Measurements from ENCODE around the gene AP3B2. TPM values are rescaled to one million over a fixed set of nuclear protein-coding genes. Genes with fewer than 3 reads are reported as not detected.

Gene AP3B2
- total and polyA plus RNA-seq, 8 donors = 0.29 to 8.0 (median 2.0) TPM; not detected in 1

GRCh38 chr15:82670699-82671098 is 39.0 kb downstream of the AP3B2 start:
- WGBS, 5 donors = 76 to 84% (median 81%) methylated on average over 4 of the region's 4 CpGs
- TF ChIP-seq POLR2AphosphoS5 (IDR thresholded peaks at IDR 0.05) (no peak), EP300 (IDR thresholded peaks at IDR 0.05) (no peak), CTCF (IDR thresholded peaks at IDR 0.05) (no peak), POLR2A (IDR thresholded peaks at IDR 0.05) (no peak)
- H3K36me3 ChIP-seq = no peaks in the 10 kb centered on the region
- H3K27ac ChIP-seq = no peak overlapping the region
- no peak for DNase-seq
- no peaks in the 10 kb centered on the region for H3K9me3 ChIP-seq
- no peaks in the 10 kb centered on the region for H3K27me3 ChIP-seq
- no peak overlapping the region for H3K4me3 ChIP-seq
- H3K4me1 ChIP-seq = no peaks in the 10 kb centered on the region
- intact Hi-C loops (cut with DNase I; ENCODE audit: low total_unique reads) = no loop called here

GRCh38 chr15:82666606-82667005 is 43.1 kb downstream of the AP3B2 start:
- intact Hi-C loops (cut with DNase I; ENCODE audit: low total_unique reads) = no loop called here
- H3K36me3 ChIP-seq = no peaks in the 10 kb centered on the region
- H3K4me3 ChIP-seq = no peak overlapping the region
- no peak overlapping the region for H3K27ac ChIP-seq
- H3K9me3 ChIP-seq = no peaks in the 10 kb centered on the region
- H3K27me3 ChIP-seq = peaks cover 0 to 22% (median 0%) of the 10 kb centered on the region in 3 donors
- H3K4me1 ChIP-seq = no peaks in the 10 kb centered on the region
- no peak for DNase-seq
- WGBS, 5 donors = 89 to 95% (median 92%) methylated on average over 10 of the region's 10 CpGs
- TF ChIP-seq POLR2A (IDR thresholded peaks at IDR 0.05) (no peak), POLR2AphosphoS5 (IDR thresholded peaks at IDR 0.05) (no peak), EP300 (IDR thresholded peaks at IDR 0.05) (no peak), CTCF (IDR thresholded peaks at IDR 0.05) (no peak)

GRCh38 chr15:82664021-82664420 is 45.7 kb downstream of the AP3B2 start:
- no peaks in the 10 kb centered on the region for H3K4me1 ChIP-seq
- H3K27me3 ChIP-seq = peaks cover 0 to 22% (median 0%) of the 10 kb centered on the region in 3 donors
- intact Hi-C loops (cut with DNase I; ENCODE audit: low total_unique reads) = no loop called here
- TF ChIP-seq EP300 (IDR thresholded peaks at IDR 0.05) = no peak
- no peak for TF ChIP-seq POLR2AphosphoS5 (IDR thresholded peaks at IDR 0.05)
- TF ChIP-seq POLR2A (IDR thresholded peaks at IDR 0.05) = no peak
- H3K4me3 ChIP-seq = no peak overlapping the region
- no peaks in the 10 kb centered on the region for H3K36me3 ChIP-seq
- H3K27ac ChIP-seq = no peak overlapping the region
- no peaks in the 10 kb centered on the region for H3K9me3 ChIP-seq
- WGBS, 5 donors = 76 to 91% (median 88%) methylated on average over 5 of the region's 5 CpGs
- peak in 1 of 2 donors; percentile 5 for DNase-seq

GRCh38 chr15:82663186-82663600 is 46.5 kb downstream of the AP3B2 start:
- peak; percentile 49 to 83 for DNase-seq
- intact Hi-C loops (cut with DNase I; ENCODE audit: low total_unique reads) = no loop called here
- WGBS, 5 donors = 4 to 22% (median 12%) methylated on average over 3 to 4 of the region's 4 CpGs
- Histone ChIP-seq H3K4me1 (no peaks in the 10 kb centered on the region), H3K4me3 (no peak overlapping the region), H3K36me3 (no peaks in the 10 kb centered on the region), H3K9me3 (no peaks in the 10 kb centered on the region), H3K27ac (no peak overlapping the region), H3K27me3 (peaks cover 0 to 22% (median 0%) of the 10 kb centered on the region in 3 donors)
- TF ChIP-seq POLR2AphosphoS5 (IDR thresholded peaks at IDR 0.05) (no peak), EP300 (IDR thresholded peaks at IDR 0.05) (no peak), POLR2A (IDR thresholded peaks at IDR 0.05) (no peak), CTCF (IDR thresholded peaks at IDR 0.05) (no peak)

- Histone ChIP-seq H3K27ac (no peak overlapping the region), H3K9me3 (no peaks in the 10 kb centered on the region), H3K4me1 (no peaks in the 10 kb centered on the region), H3K36me3 (no peaks in the 10 kb centered on the region), H3K4me3 (no peak overlapping the region), H3K27me3 (peaks cover 0 to 22% (median 0%) of the 10 kb centered on the region in 3 donors)
- no peak for DNase-seq
- WGBS, 5 donors = 71 to 88% (median 84%) methylated on average over 7 to 9 of the region's 9 CpGs
- TF ChIP-seq CTCF (IDR thresholded peaks at IDR 0.05) (no peak), POLR2A (IDR thresholded peaks at IDR 0.05) (no peak), POLR2AphosphoS5 (IDR thresholded peaks at IDR 0.05) (no peak), EP300 (IDR thresholded peaks at IDR 0.05) (no peak)
- intact Hi-C loops (cut with DNase I; ENCODE audit: low total_unique reads) = no loop called here
Observed at GRCh38 chr15:82662641-82663040, 47.0 kb downstream of the AP3B2 start.
